GM21423 (cell line): ENCODE data around the gene HDDC3.

Experiments
- ATAC-seq: cut with Tn5 transposase; IDR thresholded peaks from one replicate; pipeline ENCODE4 v1.9.1; 2021; ENCODE audit warnings: mild to moderate bottlenecking, moderate library complexity; ENCODE audit not compliant: unreplicated experiment

The HDDC3 gene

DNA sequence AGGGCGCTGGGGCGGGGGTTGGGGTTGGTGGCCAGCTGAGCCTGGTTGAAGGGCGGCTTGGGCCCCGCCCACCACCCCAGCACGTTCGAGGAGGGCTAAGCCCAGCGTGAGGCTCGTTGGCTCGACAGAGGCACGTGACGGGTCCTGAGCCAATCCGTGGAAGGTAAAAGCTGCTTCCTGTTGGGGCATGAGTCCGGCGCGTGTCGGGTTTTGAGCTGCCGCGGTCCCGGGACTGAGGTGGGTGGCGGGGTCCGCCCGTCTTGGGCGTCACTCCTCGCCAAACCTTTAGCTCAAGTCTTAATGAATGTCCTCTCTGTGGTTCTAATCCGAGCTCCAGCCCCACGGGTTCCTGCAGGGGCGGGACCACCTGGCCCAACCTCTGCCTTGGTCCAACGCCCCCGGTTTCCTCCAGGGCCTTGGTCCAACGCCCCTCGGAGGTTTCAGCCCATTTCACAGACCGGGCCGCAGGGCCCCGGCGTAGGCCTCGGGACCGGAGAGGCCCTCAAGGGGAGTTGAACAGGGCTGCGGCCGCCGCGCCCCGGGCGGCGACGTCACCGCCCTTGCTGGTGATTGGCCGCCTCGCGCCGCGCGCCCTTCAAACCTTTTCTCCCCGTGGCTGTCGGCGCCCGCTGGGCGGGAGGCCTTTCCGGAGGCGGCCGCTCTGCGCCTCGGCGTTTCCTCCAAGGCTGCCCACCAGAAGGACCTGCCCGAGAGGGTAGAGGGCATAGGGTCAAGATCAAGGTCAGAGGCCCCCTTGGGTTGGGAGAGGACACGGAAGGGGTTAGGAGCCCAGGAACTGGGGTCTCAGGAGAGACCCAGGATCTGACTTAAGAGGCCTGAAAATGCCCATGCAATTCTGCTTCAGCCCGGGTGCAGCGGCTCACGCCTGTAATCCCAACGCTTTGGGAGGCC, 22.6 kb upstream of the HDDC3 start, which contains the start of gene RCCD1:
Gene RCCD1, plus strand, starts transcription at position 173 of the 912 bp plus-strand sequence. CDS start 1,851 bp downstream, outside the sequence.
- ATAC-seq: peak; percentile 94

GRCh38 chr15:90953947-90954711, 21.8 kb upstream of the HDDC3 start:
- ATAC-seq: no peak

GRCh38 chr15:90952901-90953677, 20.7 kb upstream of the HDDC3 start:
- ATAC-seq: no peak

DNA sequence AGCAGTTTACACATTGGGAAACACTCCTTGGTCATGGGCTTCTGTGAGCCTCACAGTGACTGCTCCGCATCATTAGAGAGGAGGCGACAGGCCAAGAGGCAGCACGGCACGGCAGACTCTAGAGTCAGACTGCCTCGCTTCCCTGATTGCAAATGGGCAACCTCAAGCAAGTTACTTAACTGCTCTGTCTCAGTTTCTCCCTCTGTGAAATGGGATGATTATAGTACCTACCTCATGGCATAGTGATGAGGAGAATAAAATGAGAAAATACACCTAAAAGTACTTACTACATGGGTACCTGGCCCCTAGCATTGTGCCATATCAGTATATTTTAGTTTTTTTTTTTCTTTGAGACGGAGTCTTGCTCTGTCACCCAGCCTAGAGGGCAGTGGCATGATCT, 18.3 kb upstream of the HDDC3 start:
- ATAC-seq: no peak

DNA sequence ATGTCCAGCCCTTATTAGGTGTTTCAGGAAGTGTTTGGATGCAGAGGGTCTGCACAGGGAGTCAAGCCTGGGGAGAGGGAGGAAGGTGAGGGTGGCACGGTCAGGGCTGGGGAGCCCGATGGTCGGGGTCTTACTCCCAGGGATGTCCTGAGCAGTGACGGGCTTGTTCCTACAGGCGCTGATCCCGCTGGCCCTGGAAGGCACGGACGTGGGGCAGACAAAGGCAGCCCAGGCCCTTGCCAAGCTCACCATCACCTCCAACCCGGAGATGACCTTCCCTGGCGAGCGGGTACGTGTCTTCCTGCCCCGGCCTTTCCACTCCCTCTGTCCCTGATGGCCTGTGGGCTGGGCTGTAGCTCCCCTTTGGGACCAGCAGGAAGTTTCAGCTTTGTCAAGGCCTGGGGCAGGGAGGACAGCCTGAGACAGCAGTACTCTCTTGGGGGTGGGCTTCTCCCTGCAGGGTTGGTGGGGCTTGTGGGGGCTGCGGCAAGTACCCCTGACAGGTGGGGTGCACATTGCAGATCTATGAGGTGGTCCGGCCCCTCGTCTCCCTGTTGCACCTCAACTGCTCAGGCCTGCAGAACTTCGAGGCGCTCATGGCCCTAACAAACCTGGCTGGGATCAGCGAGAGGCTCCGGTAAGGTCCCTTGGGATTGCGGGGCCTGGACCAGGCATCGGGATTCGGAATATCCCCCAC, 17.8 kb upstream of the HDDC3 start:
- ATAC-seq: no peak

GRCh38 chr15:90948506-90948905, 16.2 kb upstream of the HDDC3 start:
- no peak for ATAC-seq

DNA sequence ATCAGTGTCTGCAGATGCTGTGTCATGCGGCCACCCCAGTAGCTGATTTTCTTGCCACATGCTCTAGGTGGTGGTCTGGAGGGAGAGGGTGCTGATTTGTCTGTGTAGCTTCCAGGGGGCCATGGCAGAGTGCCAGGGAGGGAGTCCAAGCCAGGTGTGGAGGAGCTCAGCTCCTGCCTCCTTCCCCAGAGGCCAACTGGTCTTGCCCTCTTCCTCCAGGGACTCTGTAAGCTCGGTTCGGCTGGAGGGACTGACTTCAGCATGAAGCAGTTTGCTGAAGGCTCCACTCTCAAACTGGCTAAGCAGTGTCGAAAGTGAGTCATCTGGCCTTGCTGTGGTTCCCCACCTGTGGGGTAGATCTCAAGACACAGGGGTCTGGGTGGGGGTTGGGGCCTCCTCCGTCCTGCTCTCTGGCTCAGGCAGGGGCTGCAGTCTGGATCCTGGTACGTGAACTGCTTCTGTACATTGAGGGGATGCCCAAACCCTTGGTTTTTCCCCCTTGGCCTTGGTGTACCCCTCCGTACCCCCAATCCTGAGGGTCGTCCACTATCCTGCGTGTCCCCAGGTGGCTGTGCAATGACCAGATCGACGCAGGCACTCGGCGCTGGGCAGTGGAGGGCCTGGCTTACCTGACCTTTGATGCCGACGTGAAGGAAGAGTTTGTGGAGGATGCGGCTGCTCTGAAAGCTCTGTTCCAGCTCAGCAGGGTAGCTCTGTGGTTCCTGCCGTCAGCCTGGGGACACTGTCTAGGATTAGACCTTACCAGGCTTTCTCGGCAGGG, 15.4 kb upstream of the HDDC3 start:
- ATAC-seq: no peak

DNA sequence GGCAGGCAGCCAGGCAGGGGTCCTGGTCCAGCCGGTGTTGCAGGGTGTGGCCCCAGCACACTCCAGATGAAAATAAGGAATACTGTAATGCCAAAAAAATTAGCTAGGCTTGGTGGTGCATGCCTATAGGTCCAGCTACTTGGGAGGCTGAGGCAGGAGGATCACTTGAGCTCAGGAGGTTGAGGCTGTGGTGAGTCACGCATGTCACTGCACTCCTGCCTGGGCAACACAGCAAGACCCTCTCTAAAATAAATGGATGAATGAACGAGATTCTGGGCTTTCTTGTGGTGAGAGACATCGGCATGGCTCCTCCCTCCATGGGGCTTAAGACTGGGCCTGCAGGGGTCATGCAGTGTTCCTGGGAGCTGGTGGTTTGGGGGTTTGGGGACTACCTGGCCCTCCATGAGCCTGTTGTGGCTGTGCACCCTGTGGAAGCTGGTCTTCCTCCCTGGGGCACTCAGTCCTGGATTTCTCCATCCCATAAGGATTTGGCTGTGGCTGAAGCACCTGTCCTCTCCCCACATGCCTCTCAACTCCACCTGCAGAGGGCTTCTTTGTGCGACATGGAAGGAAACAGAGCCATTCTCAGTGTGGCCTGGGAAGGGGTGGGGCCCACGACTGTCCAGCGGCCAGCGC, 14.7 kb upstream of the HDDC3 start:
- ATAC-seq: no peak

- ATAC-seq: no peak
These were observed 14.2 kb upstream of the HDDC3 start for GRCh38 chr15:90946538-90946937.

GRCh38 chr15:90945091-90945490, 12.7 kb upstream of the HDDC3 start:
- ATAC-seq: no peak

DNA sequence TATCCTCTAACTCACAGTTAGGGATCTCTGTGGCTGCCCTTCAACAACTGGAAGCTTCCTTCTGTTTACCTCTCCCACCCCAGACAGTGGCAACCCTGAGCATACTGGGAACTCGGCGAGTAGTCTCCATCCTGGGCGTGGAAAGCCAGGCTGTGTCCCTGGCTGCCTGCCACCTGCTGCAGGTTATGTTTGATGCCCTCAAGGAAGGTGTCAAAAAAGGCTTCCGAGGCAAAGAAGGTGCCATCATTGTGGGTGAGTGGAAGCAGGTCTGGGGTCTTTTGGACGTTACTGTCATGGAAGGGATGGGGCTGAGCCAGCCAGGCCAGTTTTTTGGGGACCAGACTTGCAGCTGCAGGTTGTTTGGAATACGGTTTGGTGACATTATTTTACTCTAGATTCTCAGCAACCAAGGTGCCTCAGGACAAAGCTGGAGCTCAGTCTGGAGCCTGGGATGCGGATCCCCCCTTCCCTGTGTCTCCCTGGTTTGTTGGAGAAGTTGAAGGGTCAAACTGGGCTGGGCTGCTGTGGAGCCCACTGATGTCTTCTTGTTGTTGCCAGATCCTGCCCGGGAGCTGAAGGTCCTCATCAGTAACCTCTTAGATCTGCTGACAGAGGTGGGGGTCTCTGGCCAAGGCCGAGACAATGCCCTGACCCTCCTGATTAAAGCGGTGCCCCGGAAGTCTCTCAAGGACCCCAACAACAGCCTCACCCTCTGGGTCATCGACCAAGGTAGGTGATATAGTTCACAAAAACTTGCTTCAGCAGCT, 10.2 kb upstream of the HDDC3 start:
- no peak for ATAC-seq

GRCh38 chr15:90941038-90941437, 8.7 kb upstream of the HDDC3 start:
- no peak for ATAC-seq

GRCh38 chr15:90939756-90940155, 7.4 kb upstream of the HDDC3 start:
- ATAC-seq: no peak

DNA sequence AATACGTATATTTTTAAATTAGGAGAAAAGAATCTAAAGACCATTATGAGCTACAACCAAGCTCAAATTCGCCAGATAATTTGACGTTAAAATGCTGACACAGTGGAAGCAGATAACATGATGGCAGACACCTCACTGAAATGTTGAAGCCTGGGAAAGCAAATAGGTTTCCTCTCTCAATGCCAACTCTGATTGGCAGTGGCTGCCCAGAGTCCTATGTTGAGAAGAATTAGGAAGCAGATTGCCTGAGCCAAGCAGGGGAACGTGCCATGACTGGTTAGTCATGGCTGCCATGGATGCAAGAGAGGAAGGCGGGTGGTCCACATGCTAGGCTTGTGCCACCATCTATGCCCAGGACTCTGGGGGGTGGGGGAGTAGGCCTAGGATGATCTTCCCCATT, 5.9 kb upstream of the HDDC3 start:
- no peak for ATAC-seq

- no peak for ATAC-seq
These were observed 4.5 kb upstream of the HDDC3 start for GRCh38 chr15:90936823-90937222.

GRCh38 chr15:90934949-90935751, 2.8 kb upstream of the HDDC3 start, which contains the start of gene UNC45A:
TSS of gene UNC45A (plus strand) at chr15:90935285. CDS start at chr15:90935325, 40 bp downstream.
- peak; percentile 59 for ATAC-seq

- peak; percentile 34 for ATAC-seq
These were observed 2.1 kb upstream of the HDDC3 start for GRCh38 chr15:90934256-90934948.
